NCI-H2171 treated with DMSO at 0.1 percent for 48 hours (cell line): ENCODE measurements around the gene BANF1.
A peak's percentile ranks its signal among the peaks of the same experiment; 100 is the strongest.

Experiments
- DNase-seq: peaks from one replicate; lab custom pipeline; 2025; lab: John Stamatoyannopoulos, UW

The BANF1 gene, protein sequence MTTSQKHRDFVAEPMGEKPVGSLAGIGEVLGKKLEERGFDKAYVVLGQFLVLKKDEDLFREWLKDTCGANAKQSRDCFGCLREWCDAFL

GRCh38 chr11:66001942-66002647 is at the start of gene BANF1, which contains the start of gene EIF1AD:
Gene BANF1 (plus strand): TSS chr11:66002503. CDS start chr11:66003251, 748 bp downstream.
Gene EIF1AD (minus strand): TSS chr11:66002157. CDS start chr11:66000389, 1,768 bp downstream.
- peak; percentile 100 for DNase-seq

- peak; percentile 37 for DNase-seq
Observed at GRCh38 chr11:65953471-65953870, 48.8 kb upstream of the BANF1 start.

DNA sequence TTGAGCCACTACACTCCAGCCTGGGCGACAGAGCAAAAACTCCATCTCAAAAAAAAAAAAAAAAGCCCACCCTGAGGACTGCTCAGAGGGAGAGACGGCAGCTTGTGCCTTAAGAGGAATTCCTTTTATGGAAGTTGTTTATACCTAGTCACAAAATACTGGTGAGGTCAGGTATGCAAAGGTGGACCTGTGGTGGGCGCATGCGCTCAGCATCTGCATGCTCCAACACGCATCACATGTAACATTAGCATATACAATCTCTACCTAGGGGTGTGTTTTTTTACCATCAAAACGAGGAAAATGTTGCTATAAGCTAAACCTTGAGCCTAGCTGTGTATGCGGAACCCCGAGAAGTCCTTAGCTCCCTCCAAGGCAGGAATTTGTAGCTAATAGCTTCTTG is 47.5 kb upstream of the BANF1 start:
- DNase-seq = peak; percentile 98

DNA sequence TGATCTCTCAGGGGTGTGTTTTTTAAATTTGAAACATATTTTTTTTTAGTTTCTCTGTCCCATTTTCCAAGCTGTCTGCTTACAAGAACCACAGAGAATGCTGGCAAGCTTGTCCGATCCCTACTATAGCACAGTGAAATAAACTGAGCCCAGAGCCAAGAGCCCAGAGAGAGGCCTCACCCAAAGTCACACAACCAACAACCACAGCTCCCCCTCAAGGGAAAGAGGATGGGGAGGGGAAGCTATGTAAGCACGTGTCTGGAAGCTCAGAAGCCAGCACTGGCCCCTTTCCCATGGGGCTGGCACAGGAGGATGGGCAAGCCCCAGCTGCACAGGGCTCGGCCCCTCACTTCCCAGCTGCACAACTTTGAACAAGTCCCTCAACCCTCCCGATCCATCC is 44.0 kb upstream of the BANF1 start:
- DNase-seq = no peak

GRCh38 chr11:65958774-65959420 is 43.4 kb upstream of the BANF1 start:
- no peak for DNase-seq

GRCh38 chr11:65960824-65961266 is 41.5 kb upstream of the BANF1 start:
- no peak for DNase-seq

DNA sequence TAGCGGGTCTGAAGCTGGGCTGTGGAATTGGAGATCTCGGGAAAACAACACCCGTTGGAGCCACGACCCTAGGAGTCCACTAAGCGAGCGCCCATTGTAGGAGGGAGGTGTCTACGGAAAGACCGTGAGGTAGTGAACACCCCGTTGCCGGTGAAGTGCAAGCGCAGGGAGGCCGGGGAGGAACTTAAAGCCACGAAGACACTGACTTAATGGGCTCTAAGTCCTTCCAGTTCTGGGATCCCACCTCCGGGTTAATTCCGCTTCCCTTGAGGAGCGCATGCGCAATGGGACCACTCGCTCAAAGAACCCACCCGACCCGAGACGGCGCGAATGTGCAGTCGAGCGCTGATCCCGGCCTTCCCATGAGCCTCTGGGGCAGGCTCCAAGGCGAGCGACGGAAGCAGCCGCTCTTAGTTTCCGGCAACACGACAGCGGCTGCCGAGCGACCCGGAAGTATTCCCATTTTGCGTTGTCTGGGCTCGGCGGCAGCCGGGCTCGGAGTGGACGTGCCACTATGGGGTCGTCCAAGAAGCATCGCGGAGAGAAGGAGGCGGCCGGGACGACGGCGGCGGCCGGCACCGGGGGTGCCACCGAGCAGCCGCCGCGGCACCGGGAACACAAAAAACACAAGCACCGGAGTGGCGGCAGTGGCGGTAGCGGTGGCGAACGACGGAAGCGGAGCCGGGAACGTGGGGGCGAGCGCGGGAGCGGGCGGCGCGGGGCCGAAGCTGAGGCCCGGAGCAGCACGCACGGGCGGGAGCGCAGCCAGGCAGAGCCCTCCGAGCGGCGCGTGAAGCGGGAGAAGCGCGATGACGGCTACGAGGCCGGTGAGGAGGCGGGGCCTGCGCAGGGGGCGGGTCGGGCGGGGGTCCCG is 40.8 kb upstream of the BANF1 start, which contains the start of gene SART1:
Gene SART1 (plus strand): TSS at position 468 of the 874 bp plus-strand sequence. CDS start 47 bp downstream, at position 515.
- peak; percentile 98 for DNase-seq

DNA sequence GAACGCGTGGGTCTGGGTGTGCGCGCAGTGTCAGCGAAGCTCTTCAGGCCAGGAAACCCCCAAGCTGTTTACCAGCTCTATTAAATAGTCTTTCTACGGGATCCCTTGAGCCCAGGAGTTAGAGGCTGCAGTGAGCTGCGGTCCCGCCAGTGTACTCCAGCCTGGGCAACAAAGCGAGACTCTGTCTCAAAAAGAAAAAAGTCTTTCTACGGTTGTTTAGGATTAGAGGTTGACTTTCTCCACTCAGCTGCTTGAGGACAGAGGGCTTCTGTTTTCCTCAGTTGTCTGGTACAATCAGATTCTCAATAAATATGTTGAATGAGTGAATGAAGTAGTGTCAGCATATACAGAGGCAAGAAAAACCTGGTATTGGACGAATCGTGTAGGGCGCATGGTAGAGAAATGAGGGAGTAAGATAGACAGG is 40.1 kb upstream of the BANF1 start:
- no peak for DNase-seq

- no peak for DNase-seq
Observed at GRCh38 chr11:65964906-65965305, 37.4 kb upstream of the BANF1 start.

- no peak for DNase-seq
Observed at GRCh38 chr11:65965986-65966762, 36.1 kb upstream of the BANF1 start.

- DNase-seq = no peak
Observed at GRCh38 chr11:65967329-65967934, 34.9 kb upstream of the BANF1 start.

- DNase-seq = no peak
Observed at GRCh38 chr11:65968600-65969482, 33.5 kb upstream of the BANF1 start.

DNA sequence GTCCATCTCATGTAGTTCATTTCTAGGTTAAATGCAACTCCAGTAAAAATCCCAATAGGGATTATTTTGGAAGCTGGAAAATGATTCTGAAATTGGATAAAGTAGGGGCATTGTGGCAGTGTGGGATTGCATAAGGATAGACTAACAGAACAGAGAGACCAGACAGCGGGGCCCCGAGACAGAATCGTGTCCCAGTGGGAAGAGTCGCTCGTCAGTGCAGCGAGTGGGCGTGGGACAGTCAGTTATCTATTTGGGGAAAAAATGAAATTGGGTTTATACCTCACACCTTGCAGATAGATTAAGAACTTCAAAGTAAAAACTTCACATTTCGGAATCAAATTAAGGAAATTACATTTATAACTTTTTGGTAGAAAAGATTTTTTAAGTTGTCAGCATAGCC is 30.2 kb upstream of the BANF1 start:
- no peak for DNase-seq

DNA sequence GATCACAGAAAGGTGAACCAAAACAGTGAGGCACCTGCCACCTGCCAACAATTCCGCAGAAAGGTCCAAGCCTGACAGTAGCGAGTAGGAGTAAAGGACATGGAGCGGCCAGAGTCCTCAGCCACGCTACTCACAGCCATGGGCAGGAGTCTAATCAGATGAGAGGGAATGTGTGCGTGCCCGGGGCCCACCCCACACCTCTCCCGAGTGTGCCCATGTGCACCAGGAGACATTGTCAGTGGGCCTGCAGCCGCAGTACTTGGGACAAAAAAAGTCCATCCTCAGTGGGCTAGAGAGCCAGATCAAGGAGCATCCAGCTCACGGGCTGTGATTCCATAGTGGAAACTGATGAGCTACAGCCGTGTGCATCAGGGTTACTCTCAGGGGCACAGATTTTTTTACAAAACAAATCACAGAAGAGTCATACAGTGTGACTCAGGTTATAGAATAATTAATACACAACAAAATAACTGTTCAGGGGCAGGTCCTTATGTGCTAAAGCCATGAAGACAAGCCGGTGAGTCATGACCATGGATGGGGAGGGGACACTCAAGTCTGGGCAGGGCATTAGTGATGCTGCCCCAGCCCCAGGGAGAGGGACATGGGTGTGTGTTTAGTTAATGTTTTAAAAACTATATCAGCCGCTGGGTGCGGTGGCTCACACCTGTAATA is 28.7 kb upstream of the BANF1 start:
- DNase-seq = no peak

DNA sequence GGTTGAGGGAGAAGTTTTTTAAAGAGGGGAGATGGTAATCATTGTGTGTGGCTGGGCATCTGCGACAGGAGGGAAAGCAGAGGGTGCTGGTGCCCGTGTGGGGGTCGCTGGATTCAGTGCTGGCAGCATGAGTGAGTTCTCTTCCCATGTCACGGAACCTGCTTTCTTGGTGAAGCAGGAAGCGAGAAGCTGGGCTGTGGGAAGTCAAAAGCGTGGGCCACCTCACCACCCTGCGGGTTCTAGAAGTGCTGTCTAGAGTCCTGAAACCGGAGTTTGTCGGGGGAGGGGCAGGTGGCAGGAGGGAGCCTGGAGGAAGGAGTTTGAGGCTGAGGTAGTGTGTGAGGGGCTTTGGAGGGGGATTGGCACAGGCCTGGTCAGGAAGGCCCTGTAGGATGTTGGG is 26.5 kb upstream of the BANF1 start:
- DNase-seq = no peak

DNA sequence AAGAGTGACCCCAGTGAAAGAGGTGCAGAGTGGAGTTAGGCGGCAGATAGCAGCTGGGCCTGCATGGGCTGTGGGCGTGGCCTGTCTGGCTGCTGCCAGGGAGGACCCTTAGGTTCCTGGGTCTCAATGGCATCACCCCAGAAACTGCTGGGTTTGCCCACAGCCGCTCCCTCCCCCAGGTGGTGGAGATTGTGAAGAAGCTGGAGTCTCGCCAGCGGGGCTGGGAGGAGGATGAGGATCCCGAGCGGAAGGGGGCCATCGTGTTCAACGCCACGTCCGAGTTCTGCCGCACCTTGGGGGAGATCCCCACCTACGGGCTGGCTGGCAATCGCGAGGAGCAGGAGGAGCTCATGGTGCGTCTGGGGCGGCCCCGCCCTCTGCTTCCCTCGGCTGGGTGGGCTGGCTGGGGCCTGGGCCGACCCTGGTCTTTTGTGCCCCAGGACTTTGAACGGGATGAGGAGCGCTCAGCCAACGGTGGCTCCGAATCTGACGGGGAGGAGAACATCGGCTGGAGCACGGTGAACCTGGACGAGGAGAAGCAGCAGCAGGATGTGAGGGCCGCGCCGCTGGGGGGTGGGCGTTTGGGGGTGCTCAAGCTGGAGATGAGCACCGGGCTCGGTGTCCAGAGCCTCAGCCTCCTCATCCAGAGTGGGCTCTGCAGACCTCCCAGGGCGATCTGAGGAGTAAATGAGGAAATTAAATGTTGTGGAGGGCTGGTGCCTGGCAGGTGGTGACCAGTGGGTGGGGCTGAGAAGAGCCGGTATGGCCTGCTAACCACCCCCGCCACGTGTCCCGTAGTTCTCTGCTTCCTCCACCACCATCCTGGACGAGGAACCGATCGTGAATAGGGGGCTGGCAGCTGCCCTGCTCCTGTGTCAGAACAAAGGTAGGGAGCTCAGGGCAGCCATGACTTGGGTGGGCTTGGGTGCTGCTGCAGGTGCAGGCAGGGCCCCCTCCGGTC is 25.8 kb upstream of the BANF1 start:
- no peak for DNase-seq

DNA sequence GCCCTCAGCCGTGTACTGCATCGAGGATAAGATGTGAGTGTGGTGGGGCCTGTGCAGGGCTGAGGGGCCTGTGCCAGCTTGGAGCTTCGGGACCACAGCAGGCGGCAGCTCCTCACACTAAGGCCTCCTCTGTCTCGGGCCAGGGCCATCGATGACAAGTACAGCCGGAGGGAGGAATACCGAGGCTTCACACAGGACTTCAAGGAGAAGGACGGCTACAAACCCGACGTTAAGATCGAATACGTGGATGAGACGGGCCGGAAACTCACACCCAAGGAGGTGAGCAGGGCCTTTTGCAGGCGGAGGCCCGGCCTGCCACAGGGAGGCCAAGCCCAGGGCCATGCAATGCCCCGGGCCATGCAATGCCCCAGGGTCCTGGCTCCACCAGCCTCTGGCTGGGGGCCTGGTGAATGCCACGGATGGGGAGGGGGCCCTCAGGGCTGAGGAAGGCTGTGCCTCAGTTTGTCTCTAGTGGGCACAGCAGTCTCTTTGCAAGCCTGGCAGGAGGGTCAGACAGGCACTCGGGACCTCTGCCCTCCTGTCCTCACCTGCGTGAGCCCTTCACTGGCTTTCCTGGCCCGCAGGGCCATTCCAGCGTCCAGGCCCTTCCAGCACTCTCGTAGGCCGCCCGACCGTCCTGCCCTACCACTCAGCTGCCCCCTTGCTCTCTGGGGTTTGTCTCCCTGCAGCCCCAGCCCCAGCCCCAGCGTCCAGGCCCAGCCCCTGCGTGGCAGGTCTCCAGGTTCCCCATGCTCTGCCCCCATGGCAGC is 24.5 kb upstream of the BANF1 start:
- DNase-seq = no peak
